IMR-90 (cell line): Measurements from ENCODE around the gene PTK6. TPM values are rescaled to one million over a fixed set of nuclear protein-coding genes. Genes with fewer than 3 reads are reported as not detected.

Source experiments
- ATAC-seq: fragments of 200-7000 bp; cut with Tn5 transposase; 2 replicates; pipeline ENCODE4 v1.9.1; 2020; ENCODE audit warnings: low read depth, mild to moderate bottlenecking, moderate library complexity
- BruUV-seq: library from RNA; stranded (reverse); fragments of 400-500 nt; replicated peaks from 2 replicates; lab custom pipeline; 2021; lab: Mats Ljungman, UMichigan
- CTCF ChIA-PET: fragments of 300-600 bp; formaldehyde crosslinking; extraction: SDS; loops from one replicate; lab custom pipeline; 2021; ENCODE audit warnings: antibody characterized with exemption; lab: Yijun Ruan, JAX
- POLR2A ChIA-PET: fragments of 300-600 bp; sonication (Branson Sonifier 250); formaldehyde crosslinking; loops from one replicate; lab custom pipeline; 2022; ENCODE audit warnings: antibody characterized with exemption; ENCODE audit not compliant: unreplicated experiment; lab: Charles Lee
- DNase-seq: peaks from one replicate; pipeline ENCODE4 v3.0.0; 2013
- H2AFZ ChIP-seq: replicated peaks from 2 replicates; pipeline ENCODE3; 2013; ENCODE audit warnings: low read length, mild to moderate bottlenecking; ENCODE audit not compliant: poor library complexity
- H2AK5ac ChIP-seq: 2 replicates; pipeline ENCODE4 v1.6.1; 2013; ENCODE audit warnings: low read depth, low read length, inconsistent platforms
- H2AK9ac ChIP-seq: replicated peaks from 2 replicates; pipeline ENCODE3; 2013; ENCODE audit warnings: mild to moderate bottlenecking, low read depth, low read length, moderate library complexity; ENCODE audit not compliant: poor library complexity
- H2BK120ac ChIP-seq: 2 replicates; pipeline ENCODE4 v1.6.1; 2013; ENCODE audit warnings: low read depth, low read length, inconsistent platforms
- H2BK15ac ChIP-seq: 3 replicates; pipeline ENCODE4 v1.6.1; 2013; ENCODE audit warnings: low read depth, low read length, inconsistent platforms
- H2BK20ac ChIP-seq: 2 replicates; pipeline ENCODE4 v1.6.1; 2013; ENCODE audit warnings: low read depth, mild to moderate bottlenecking, inconsistent platforms, low read length, moderate library complexity
- H2BK5ac ChIP-seq: 2 replicates; pipeline ENCODE4 v1.6.1; 2013; ENCODE audit warnings: mild to moderate bottlenecking, low read depth, low read length, inconsistent platforms; ENCODE audit not compliant: poor library complexity, severe bottlenecking
- H3K14ac ChIP-seq: replicated peaks from 2 replicates; pipeline ENCODE4 v1.6.1; 2013; ENCODE audit warnings: low read depth, low read length, inconsistent platforms
- H3K18ac ChIP-seq: 2 replicates; pipeline ENCODE4 v1.6.1; 2013; ENCODE audit warnings: low read depth, low read length, control low read depth
- H3K23ac ChIP-seq: 2 replicates; pipeline ENCODE4 v1.6.1; 2013; ENCODE audit warnings: low read depth, low read length, inconsistent platforms
- H3K27ac ChIP-seq: 2 replicates; pipeline ENCODE4 v1.5.1; 2013; ENCODE audit warnings: mild to moderate bottlenecking, control low read depth, low read length; ENCODE audit not compliant: insufficient read depth
- H3K27me3 ChIP-seq: 2 replicates; pipeline ENCODE4 v1.6.1; 2013; ENCODE audit warnings: low read length; ENCODE audit not compliant: control insufficient read depth, insufficient read depth
- H3K36me3 ChIP-seq: 2 replicates; pipeline ENCODE4 v1.6.1; 2013; ENCODE audit warnings: low read length, mixed read lengths; ENCODE audit not compliant: control insufficient read depth, insufficient read depth
- H3K4ac ChIP-seq: 2 replicates; pipeline ENCODE4 v1.6.1; 2013; ENCODE audit warnings: low read depth, low read length, inconsistent platforms
- H3K4me1 ChIP-seq: 2 replicates; pipeline ENCODE4 v1.6.1; 2013; ENCODE audit warnings: low read length, mixed read lengths; ENCODE audit not compliant: control insufficient read depth, insufficient read depth
- H3K4me2 ChIP-seq: 2 replicates; pipeline ENCODE4 v1.6.1; 2013; ENCODE audit warnings: low read depth, mild to moderate bottlenecking, control low read depth, low read length, moderate library complexity
- H3K4me3 ChIP-seq: 2 replicates; pipeline ENCODE4 v1.5.1; 2013; ENCODE audit warnings: low read depth, mild to moderate bottlenecking, control low read depth, low read length, moderate library complexity; ENCODE audit not compliant: insufficient read depth
- H3K56ac ChIP-seq: 2 replicates; pipeline ENCODE4 v1.6.1; 2013; ENCODE audit warnings: low read length, inconsistent platforms; ENCODE audit not compliant: insufficient read depth; ENCODE audit errors: extremely low read depth
- H3K79me1 ChIP-seq, 2 experiments: 2 replicates each; pipeline ENCODE4 v1.6.1; 2013; ENCODE audit warnings: low read length in 2 of 2, inconsistent platforms in 1 of 2, low read depth in 1 of 2
- H3K9ac ChIP-seq: 2 replicates; pipeline ENCODE4 v1.6.1; 2013; ENCODE audit warnings: low read depth, low read length, control low read depth
- H3K9me1 ChIP-seq: 2 replicates; pipeline ENCODE4 v1.6.1; 2013; ENCODE audit warnings: low read length, inconsistent platforms; ENCODE audit not compliant: insufficient read depth
- H3K9me3 ChIP-seq: 2 replicates; pipeline ENCODE4 v1.6.1; 2013; ENCODE audit warnings: low read length; ENCODE audit not compliant: control insufficient read depth, insufficient read depth
- H4K20me1 ChIP-seq: 2 replicates; pipeline ENCODE4 v1.6.1; 2013; ENCODE audit warnings: low read length, inconsistent platforms; ENCODE audit not compliant: insufficient read depth
- H4K5ac ChIP-seq: 2 replicates; pipeline ENCODE4 v1.6.1; 2013; ENCODE audit warnings: mild to moderate bottlenecking, low read depth, low read length, control low read depth
- H4K8ac ChIP-seq, 2 experiments: 2 replicates each; pipeline ENCODE4 v1.6.1; 2013; ENCODE audit warnings: low read depth in 2 of 2, low read length in 2 of 2, control low read depth in 1 of 2, inconsistent platforms in 1 of 2
- H4K91ac ChIP-seq: 2 replicates; pipeline ENCODE4 v1.6.1; 2013; ENCODE audit warnings: low read depth, low read length, inconsistent platforms; ENCODE audit not compliant: insufficient read depth
- CEBPB ChIP-seq: IDR thresholded peaks from 2 replicates; pipeline ENCODE4 v1.6.1; 2012; ENCODE audit warnings: low read depth, low read length, improper control_type of control experiment
- ELK1 ChIP-seq: fragments of 150-350 bp; IDR thresholded peaks from 2 replicates; pipeline ENCODE4 v1.6.1; 2016; ENCODE audit warnings: low read depth, mild to moderate bottlenecking, low read length, moderate library complexity, borderline replicate concordance
- NFE2L2 ChIP-seq: fragments of 150-350 bp; IDR thresholded peaks from 2 replicates; pipeline ENCODE4 v1.6.1; 2016; ENCODE audit warnings: low read depth, mild to moderate bottlenecking, low read length
- POLR2A ChIP-seq: IDR thresholded peaks from 2 replicates; pipeline ENCODE4 v1.6.1; 2012; ENCODE audit warnings: mild to moderate bottlenecking, low read depth, low read length
- RFX5 ChIP-seq: IDR thresholded peaks from 2 replicates; pipeline ENCODE4 v1.8.0; 2012; ENCODE audit warnings: low read depth, mild to moderate bottlenecking, low read length, moderate library complexity
- SMC3 ChIP-seq: fragments of 150-350 bp; IDR thresholded peaks from 2 replicates; pipeline ENCODE4 v1.6.1; 2016; ENCODE audit warnings: low read depth, mild to moderate bottlenecking, antibody characterized with exemption, low read length, moderate library complexity
- WGBS, 2 experiments: methylation state at CpG; one replicate each; pipeline versions ENCODE4 v1.1.5 to v1.1.7; 2013; ENCODE audit warnings: missing lambda C conversion rate in 2 of 2; ENCODE audit not compliant: insufficient read length in 1 of 2; ENCODE audit errors: extremely low coverage in 2 of 2; 5-methylcytosine and 5-hydroxymethylcytosine counted together
- dilution Hi-C: fragments of 300-500 bp; cut with HindIII; formaldehyde crosslinking; loops from one replicate; pipeline ENCODE4 v1.14.3; 2018; ENCODE audit warnings: low sequenced_read_pairs; ENCODE audit not compliant: unreplicated experiment
- in situ Hi-C: fragments of 300-500 bp; cut with MboI; formaldehyde crosslinking; loops from 3 replicates; pipeline ENCODE4 v1.14.3; 2019; ENCODE audit warnings: low sequenced_read_pairs, inconsistent platforms, mixed read lengths
- intact Hi-C: fragments of 100-400 bp; cut with micrococcal nuclease; formaldehyde crosslinking; loops from 2 replicates; pipeline ENCODE4 v1.10.0; 2022
- polyA plus RNA-seq, 3 experiments: library from polyadenylated mRNA; depleted of rRNA; stranded (reverse); fragments of >200 nt; gene quantifications; 2 replicates each; pipeline ENCODE4 v1.2.3, GENCODE V29; 2012; ENCODE audit warnings: low replicate concordance in 1 of 3
- total RNA-seq: library from RNA; depleted of rRNA; stranded (reverse); fragments of >200 nt; gene quantifications from 2 replicates; pipeline ENCODE4 v1.2.3, GENCODE V29; 2012

Gene PTK6
- total and polyA plus RNA-seq, 2 of the 4 experiments (the other 2 are of a cell fraction) = not detected

- H3K14ac ChIP-seq = no peak overlapping the region
- H3K36me3 ChIP-seq = no peaks in the 10 kb centered on the region
- H3K56ac ChIP-seq = no peak overlapping the region
- ChIA-PET POLR2A (no interaction called here), CTCF (no interaction called here)
- BruUV-seq = no TSS peak
- dilution Hi-C loops (no loop called here), intact Hi-C loops (no loop called here), in situ Hi-C loops (no loop called here)
- no peaks in the 10 kb centered on the region for H4K20me1 ChIP-seq
- TF ChIP-seq CEBPB (no peak), RFX5 (no peak), SMC3 (no peak), ELK1 (no peak), NFE2L2 (no peak), POLR2A (no peak)
- H3K4me2 ChIP-seq = no peak overlapping the region
- H2BK15ac ChIP-seq = no peak overlapping the region
- no peaks in the 10 kb centered on the region for H3K79me1 ChIP-seq
- no peak overlapping the region for H3K4me3 ChIP-seq
- no peak overlapping the region for H2AK5ac ChIP-seq
- no peak overlapping the region for H2BK5ac ChIP-seq
- no peaks in the 10 kb centered on the region for H3K9me1 ChIP-seq
- WGBS, 2 experiments = 58% methylated on average over 40 of the region's 58 CpGs; no CpG with 5 or more reads in 1 of the 2 experiments
- no peak overlapping the region for H3K4ac ChIP-seq
- no peak overlapping the region for H4K91ac ChIP-seq
- no peak overlapping the region for H3K27ac ChIP-seq
- no peak overlapping the region for H2AFZ ChIP-seq
- H3K27me3 ChIP-seq = peaks cover 40% of the 10 kb centered on the region
- no peak overlapping the region for H3K18ac ChIP-seq
- no peak overlapping the region for H4K8ac ChIP-seq
- no peak overlapping the region for H2BK120ac ChIP-seq
- DNase-seq = no peak
- ATAC-seq = no peak
- no peak overlapping the region for H3K9ac ChIP-seq
- H2BK20ac ChIP-seq = no peak overlapping the region
- H3K9me3 ChIP-seq = no peaks in the 10 kb centered on the region
- H4K5ac ChIP-seq = no peak overlapping the region
- no peaks in the 10 kb centered on the region for H3K4me1 ChIP-seq
- no peak overlapping the region for H2AK9ac ChIP-seq
- no peak overlapping the region for H3K23ac ChIP-seq
These were observed 10.0 kb upstream of the PTK6 start for GRCh38 chr20:63546956-63547724.
